ENCODE measurements around the gene DOK3. TPM values are rescaled to one million over a fixed set of nuclear protein-coding genes. Genes with fewer than 3 reads are reported as not detected.

DOK3 gene
- total RNA-seq, 1 donor from 2014 or later, result 5.3 TPM

DNA sequence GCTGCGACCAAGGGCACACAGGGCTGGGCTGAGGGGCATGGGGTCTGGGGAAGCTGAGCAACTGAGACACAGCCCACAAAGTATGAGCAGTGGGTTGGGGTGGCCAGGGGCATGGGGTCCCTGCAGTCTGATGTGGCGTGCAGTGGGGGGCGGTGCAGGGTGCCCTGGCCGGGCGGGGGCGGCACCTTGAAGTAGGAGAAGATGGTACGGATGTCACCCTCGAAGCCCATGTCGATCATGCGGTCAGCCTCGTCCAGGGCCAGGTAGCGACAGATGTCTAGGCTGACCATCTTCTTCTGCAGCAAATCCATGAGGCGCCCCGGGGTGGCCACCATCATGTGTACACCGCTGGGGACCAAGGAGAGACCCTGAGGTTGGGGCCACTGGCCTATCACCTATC is 3.9 kb upstream of the DOK3 start:
- intact Hi-C loops (cut with micrococcal nuclease), result no loop called here

GRCh38 chr5:177512736-177513380 is 3.2 kb upstream of the DOK3 start:
- intact Hi-C loops (cut with micrococcal nuclease), result no loop called here

- intact Hi-C loops (cut with micrococcal nuclease), result no loop called here
These were observed 2.4 kb upstream of the DOK3 start for GRCh38 chr5:177511796-177512675.

- intact Hi-C loops (cut with micrococcal nuclease), result no loop called here
These were observed 1.6 kb upstream of the DOK3 start for GRCh38 chr5:177511181-177511580.

GRCh38 chr5:177510567-177511053 is 984 bp upstream of the DOK3 start:
- intact Hi-C loops (cut with micrococcal nuclease), result no loop called here

DNA sequence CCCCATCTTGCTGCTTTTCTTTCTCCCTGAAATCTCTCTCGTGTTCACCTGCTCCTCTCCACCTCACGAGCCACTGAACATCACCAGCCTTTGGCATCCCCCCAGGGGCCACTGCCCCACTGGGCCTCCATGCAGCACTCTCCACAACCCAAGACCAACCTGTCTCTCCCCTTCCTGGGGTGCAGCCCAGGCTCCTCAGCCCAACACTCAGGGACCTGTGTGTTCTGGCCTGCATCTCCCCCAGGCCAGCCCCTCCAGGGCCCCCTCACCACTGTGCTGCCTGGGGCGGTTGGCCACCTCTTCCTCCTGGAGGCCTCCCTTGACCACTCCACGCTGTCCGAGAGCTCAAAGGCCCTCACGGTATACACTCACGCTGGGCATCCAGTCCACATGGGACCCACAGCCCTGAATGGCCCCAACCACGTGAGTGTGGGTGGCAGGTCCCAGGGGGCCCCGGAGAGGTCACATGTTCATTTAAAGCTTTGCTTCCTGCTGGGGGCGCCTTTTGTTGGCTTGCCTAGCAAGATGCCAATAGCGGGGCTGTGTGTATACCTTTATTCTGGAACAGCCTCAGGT is 453 bp upstream of the DOK3 start:
- intact Hi-C loops (cut with micrococcal nuclease), result no loop called here

DNA sequence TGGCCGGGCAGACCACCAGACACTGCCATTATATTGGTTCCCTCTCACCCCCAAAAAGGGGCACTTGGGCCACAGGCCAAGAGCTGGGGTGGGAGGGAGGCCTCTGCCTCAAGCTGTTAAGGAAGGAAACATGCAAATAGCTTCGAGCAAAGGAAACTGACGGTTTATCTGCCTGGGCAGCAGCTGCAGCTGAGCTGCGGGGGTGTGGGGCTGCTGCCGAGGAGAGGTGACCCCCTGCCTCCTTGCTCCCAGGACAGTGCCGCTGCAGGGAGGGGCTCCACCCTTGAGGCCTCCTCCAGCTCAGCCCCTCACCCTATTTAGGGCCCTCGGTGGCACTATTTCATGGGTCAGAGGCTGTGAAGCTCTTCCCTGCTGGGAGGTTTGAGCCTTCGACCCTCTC is 789 bp downstream of the DOK3 start:
- intact Hi-C loops (cut with micrococcal nuclease), result no loop called here

GRCh38 chr5:177508221-177508611 is 1.4 kb downstream of the DOK3 start:
- intact Hi-C loops (cut with micrococcal nuclease), result no loop called here

GRCh38 chr5:177507596-177508220 is 1.9 kb downstream of the DOK3 start:
- intact Hi-C loops (cut with micrococcal nuclease), result no loop called here

- intact Hi-C loops (cut with micrococcal nuclease), result no loop called here
These were observed 2.5 kb downstream of the DOK3 start for GRCh38 chr5:177507165-177507564.

- intact Hi-C loops (cut with micrococcal nuclease), result no loop called here
These were observed 4.6 kb downstream of the DOK3 start for GRCh38 chr5:177505075-177505474.

- intact Hi-C loops (cut with micrococcal nuclease), result no loop called here
These were observed 5.3 kb downstream of the DOK3 start for GRCh38 chr5:177504086-177505056.

- intact Hi-C loops (cut with micrococcal nuclease), result no loop called here
These were observed 6.1 kb downstream of the DOK3 start for GRCh38 chr5:177503351-177504085.

GRCh38 chr5:177502886-177503285 is 6.7 kb downstream of the DOK3 start:
- intact Hi-C loops (cut with micrococcal nuclease), result no loop called here

- intact Hi-C loops (cut with micrococcal nuclease), result loop anchor here (1.0 kb wide), 2 partner anchors 47 to 112 kb away; no protein-coding TSS in a partner anchor
These were observed 7.5 kb downstream of the DOK3 start for GRCh38 chr5:177501874-177502678.

DNA sequence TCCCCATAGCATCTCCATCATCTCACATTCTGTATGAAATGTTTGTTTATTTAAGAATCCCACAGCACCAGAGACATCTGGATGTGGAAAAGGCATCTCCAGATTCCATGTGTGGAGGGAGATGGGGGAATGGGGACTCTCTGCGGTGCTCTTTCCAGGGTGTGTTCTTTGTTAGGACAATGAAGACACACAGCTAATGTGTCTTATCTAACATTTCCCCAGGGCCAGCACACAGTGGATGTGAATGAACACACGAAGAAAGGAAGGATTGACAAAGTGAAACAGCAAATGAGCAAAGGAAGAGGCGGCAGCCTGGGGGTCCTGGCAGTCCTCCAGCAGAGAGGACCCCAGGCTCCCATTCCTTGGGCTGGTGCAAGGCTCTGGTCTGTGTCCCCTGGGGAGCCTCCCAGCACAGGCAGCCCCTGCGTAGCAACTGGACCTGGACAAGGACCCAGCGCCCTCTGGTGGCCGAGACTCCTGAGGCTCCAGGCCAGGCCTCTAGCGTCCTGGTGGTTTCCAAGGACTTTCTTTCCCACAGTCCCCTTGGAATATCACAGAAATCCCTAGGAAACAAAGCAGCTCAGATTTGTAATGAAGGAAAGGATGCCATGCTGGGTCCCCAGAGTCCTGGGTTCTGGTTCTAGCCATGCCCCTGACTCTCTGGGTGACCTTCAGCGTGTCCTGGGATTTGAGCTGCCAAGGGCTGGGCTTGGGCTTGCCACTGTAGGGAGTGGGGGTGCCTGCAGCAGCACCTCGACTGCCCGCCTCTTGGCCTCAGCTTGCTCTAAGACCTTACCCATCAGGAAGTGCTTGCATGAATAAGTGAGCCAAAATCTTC is 8.7 kb downstream of the DOK3 start:
- intact Hi-C loops (cut with micrococcal nuclease), result loop anchor here (1.0 kb wide), 2 partner anchors 46 to 111 kb away; no protein-coding TSS in a partner anchor

DNA sequence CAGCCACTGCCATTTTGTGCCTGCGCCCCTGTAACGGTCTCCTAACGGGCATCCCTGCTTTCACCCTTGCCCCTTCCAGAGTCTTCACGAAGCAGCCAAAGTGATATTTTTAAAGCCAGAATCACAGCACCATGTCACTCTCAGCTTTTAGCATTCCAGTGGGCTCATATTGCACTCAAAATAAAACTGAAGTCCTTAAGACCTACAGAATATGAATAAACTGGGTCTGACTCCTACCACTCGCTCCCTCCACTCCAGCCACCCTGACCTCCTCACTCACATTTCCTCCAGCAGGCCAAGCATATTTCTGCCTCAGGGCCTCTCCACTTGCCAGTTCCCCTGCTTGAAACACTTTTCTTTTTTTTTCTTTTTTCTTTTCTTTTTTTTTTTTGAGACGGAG is 9.8 kb downstream of the DOK3 start:
- intact Hi-C loops (cut with micrococcal nuclease), result loop anchor here (5.0 kb wide), 1 partner anchor 52 kb away; the partner anchor contains the start of gene FAM193B
